Germinal center (tissue), 1 donor: ENCODE measurements around the gene NAGS.
A peak's percentile ranks its signal among the peaks of the same experiment; 100 is the strongest.
"Not testable (repeated sequence)": the region's sequence is repeated elsewhere in the genome, so short reads cannot be mapped to it uniquely, and the experiment has no call there.

Source experiments
- DNase-seq: peaks from one replicate; pipeline ENCODE4 v3.0.0; 2012; ENCODE audit warnings: mixed read lengths, low spot score

The NAGS gene

GRCh38 chr17:44006598-44007345, 2.4 kb downstream of the NAGS start:
- peak; percentile 98 for DNase-seq

GRCh38 chr17:44007346-44008204, 3.2 kb downstream of the NAGS start:
- DNase-seq, result peak; percentile 23

GRCh38 chr17:44008205-44008909, 3.9 kb downstream of the NAGS start:
- DNase-seq, result no peak

GRCh38 chr17:44010966-44011647, 6.7 kb downstream of the NAGS start:
- no peak for DNase-seq

GRCh38 chr17:44011876-44012275, 7.5 kb downstream of the NAGS start:
- no peak for DNase-seq

- no peak for DNase-seq
Measured at GRCh38 chr17:44012391-44012790, 8.0 kb downstream of the NAGS start.

GRCh38 chr17:44012874-44013273, 8.5 kb downstream of the NAGS start:
- no peak for DNase-seq

GRCh38 chr17:44014133-44014436, 9.7 kb downstream of the NAGS start:
- no peak for DNase-seq

GRCh38 chr17:44014437-44015172, 10.2 kb downstream of the NAGS start, which contains the start of gene TMEM101:
TSS of gene TMEM101 (minus strand) at chr17:44014963. CDS start at chr17:44014952, 11 bp downstream.
- peak; percentile 95 for DNase-seq

GRCh38 chr17:44021227-44021626, 16.8 kb downstream of the NAGS start:
- not testable (repeated sequence) for DNase-seq

GRCh38 chr17:44022246-44022645, 17.8 kb downstream of the NAGS start:
- no peak for DNase-seq

GRCh38 chr17:44023545-44024270, 19.3 kb downstream of the NAGS start:
- DNase-seq, result no peak

- DNase-seq, result no peak
Measured at GRCh38 chr17:44024271-44024663, 19.8 kb downstream of the NAGS start.

- no peak for DNase-seq
Measured at GRCh38 chr17:44024853-44025252, 20.4 kb downstream of the NAGS start.

GRCh38 chr17:44029736-44030135, 25.3 kb downstream of the NAGS start:
- no peak for DNase-seq

GRCh38 chr17:44030482-44030881, 26.1 kb downstream of the NAGS start:
- no peak for DNase-seq

GRCh38 chr17:44033861-44034408, 29.5 kb downstream of the NAGS start:
- DNase-seq, result no peak

GRCh38 chr17:44034688-44035087, 30.3 kb downstream of the NAGS start:
- not testable (repeated sequence) for DNase-seq

- no peak for DNase-seq
Measured at GRCh38 chr17:44037471-44037870, 33.0 kb downstream of the NAGS start.

- no peak for DNase-seq
Measured at GRCh38 chr17:44038604-44039011, 34.2 kb downstream of the NAGS start.
